ENCODE results near the gene IL17C. TPM values are rescaled to one million over a fixed set of nuclear protein-coding genes. Genes with fewer than 3 reads are reported as not detected.

The IL17C gene
- total and polyA plus RNA-seq, 2 donors (not counting 1 experiment from before 2014, with no cell fraction given): 1.3 to 1.5 TPM

DNA sequence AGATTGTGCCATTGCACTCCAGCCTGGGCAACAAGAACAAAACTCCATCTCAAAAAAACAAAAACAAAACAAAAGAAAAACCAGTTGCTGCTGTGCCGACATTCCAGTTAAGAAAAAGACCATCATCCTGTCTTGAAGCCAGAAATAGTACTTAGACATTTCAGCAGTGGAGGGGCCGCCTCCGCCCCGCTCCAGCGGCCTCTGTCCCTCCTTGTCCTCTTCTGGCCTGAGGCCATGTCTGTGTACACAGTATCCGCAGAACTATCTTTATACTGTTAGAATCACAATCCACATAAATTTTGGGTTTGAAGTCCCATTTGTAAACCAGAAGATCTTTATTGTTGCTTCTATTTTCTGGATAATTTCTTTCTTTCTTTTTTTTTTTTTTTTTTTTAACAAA is 43.3 kb upstream of the IL17C start:
- no peak for DNase-seq
- H3K4me1 ChIP-seq (ENCODE audit: control insufficient read depth in 2 of 2, insufficient read depth in 2 of 2, low read length in 2 of 2): peaks cover 2 to 9% of the 10 kb centered on the region in 2 donors
- no peaks in the 10 kb centered on the region for H3K27me3 Mint-ChIP-seq
- H2AFZ ChIP-seq (ENCODE audit: insufficient read depth, low read depth, low read length, poor library complexity, severe bottlenecking): no peak overlapping the region
- H3K9ac ChIP-seq (ENCODE audit: low read length): no peak overlapping the region
- H3K27me3 ChIP-seq (replicated peaks in 1 of 4; ENCODE audit: control extremely low read depth in 1 of 4, control insufficient read depth in 3 of 4, insufficient read depth in 4 of 4, low read length in 3 of 4): no peaks in the 10 kb centered on the region
- WGBS (ENCODE audit: insufficient coverage): 100% methylated on average over 2 of the region's 6 CpGs
- peaks cover 64% of the 10 kb centered on the region for H4K20me1 ChIP-seq (ENCODE audit: control insufficient read depth, insufficient read depth, low read length, poor library complexity, severe bottlenecking)
- H3K27ac ChIP-seq (ENCODE audit: low read length in 2 of 2): no peak overlapping the region
- no peak overlapping the region for H3K4me2 ChIP-seq (replicated peaks; ENCODE audit: low read depth, low read length, poor library complexity, severe bottlenecking)
- peaks cover 13% of the 10 kb centered on the region for H3K4me1 Mint-ChIP-seq
- H3K36me3 ChIP-seq (replicated peaks in 1 of 2; ENCODE audit: control extremely low read depth in 1 of 2, control insufficient read depth in 1 of 2, extremely low read depth in 1 of 2, insufficient read depth in 2 of 2, low read length in 1 of 2): peaks cover 4 to 37% of the 10 kb centered on the region in 2 experiments
- CTCF ChIA-PET: interaction anchor here (0.6 kb wide), 1 partner anchor 142 kb away, joined by 3 read pairs; no protein-coding TSS in a partner anchor
- H3K4me3 Mint-ChIP-seq: no peak overlapping the region
- H3K4me3 ChIP-seq (ENCODE audit: control extremely low read depth in 1 of 5, extremely low read depth in 1 of 5, insufficient read depth in 1 of 5, low read depth in 2 of 5, low read length in 4 of 5): no peak overlapping the region
- H3K79me2 ChIP-seq (ENCODE audit: control insufficient read depth, insufficient read depth, low read length): peaks cover 87% of the 10 kb centered on the region
- H3K9me3 Mint-ChIP-seq (ENCODE audit: insufficient read depth): no peaks in the 10 kb centered on the region
- POLR2A ChIA-PET: interaction anchor here (0.7 kb wide), 1 partner anchor 269 kb away, joined by 3 read pairs; no protein-coding TSS in a partner anchor
- no peak overlapping the region for H3K27ac Mint-ChIP-seq
- ATAC-seq (ENCODE audit: low read depth): no peak
- intact Hi-C loops (cut with micrococcal nuclease): no loop called here
- TF ChIP-seq, protein P1, sequence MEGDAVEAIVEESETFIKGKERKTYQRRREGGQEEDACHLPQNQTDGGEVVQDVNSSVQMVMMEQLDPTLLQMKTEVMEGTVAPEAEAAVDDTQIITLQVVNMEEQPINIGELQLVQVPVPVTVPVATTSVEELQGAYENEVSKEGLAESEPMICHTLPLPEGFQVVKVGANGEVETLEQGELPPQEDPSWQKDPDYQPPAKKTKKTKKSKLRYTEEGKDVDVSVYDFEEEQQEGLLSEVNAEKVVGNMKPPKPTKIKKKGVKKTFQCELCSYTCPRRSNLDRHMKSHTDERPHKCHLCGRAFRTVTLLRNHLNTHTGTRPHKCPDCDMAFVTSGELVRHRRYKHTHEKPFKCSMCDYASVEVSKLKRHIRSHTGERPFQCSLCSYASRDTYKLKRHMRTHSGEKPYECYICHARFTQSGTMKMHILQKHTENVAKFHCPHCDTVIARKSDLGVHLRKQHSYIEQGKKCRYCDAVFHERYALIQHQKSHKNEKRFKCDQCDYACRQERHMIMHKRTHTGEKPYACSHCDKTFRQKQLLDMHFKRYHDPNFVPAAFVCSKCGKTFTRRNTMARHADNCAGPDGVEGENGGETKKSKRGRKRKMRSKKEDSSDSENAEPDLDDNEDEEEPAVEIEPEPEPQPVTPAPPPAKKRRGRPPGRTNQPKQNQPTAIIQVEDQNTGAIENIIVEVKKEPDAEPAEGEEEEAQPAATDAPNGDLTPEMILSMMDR (IDR thresholded peaks at IDR 0.05): no peak
- no peak for TF ChIP-seq EZH2 (IDR thresholded peaks at IDR 0.05; ENCODE audit: borderline replicate concordance, insufficient read depth, low read depth, low read length, poor library complexity, severe bottlenecking)
- H3K9me3 ChIP-seq (ENCODE audit: control extremely low read depth in 1 of 3, control insufficient read depth in 2 of 3, insufficient read depth in 1 of 3, low read length in 2 of 3): no peaks in the 10 kb centered on the region

DNA sequence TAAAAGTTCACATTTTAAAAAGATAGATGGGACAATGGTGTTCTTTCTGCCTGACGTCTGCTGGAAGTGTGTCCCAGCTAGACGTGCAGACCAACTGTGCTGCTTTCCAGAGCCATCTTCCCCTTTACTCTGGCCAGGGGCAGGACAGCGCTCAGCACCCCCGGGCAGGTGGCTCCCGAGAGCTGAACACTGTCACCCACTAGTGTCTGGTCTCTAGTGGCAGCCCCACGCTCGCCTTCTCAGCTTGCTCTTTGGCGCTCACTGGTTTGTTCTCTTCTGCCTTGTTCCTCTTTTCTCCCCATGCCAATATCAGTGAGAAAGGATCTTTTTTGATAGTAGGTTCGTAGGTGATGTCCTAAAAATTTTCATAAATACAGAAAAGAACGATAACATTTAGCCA is 42.5 kb upstream of the IL17C start:
- H3K4me1 ChIP-seq (ENCODE audit: control insufficient read depth in 2 of 2, insufficient read depth in 2 of 2, low read length in 2 of 2): peaks cover 2 to 9% of the 10 kb centered on the region in 2 donors
- H3K4me3 ChIP-seq (ENCODE audit: control extremely low read depth in 1 of 5, extremely low read depth in 1 of 5, insufficient read depth in 1 of 5, low read depth in 2 of 5, low read length in 4 of 5): no peak overlapping the region
- no peak overlapping the region for H3K9ac ChIP-seq (ENCODE audit: low read length)
- Mint-ChIP-seq H3K27ac (no peak overlapping the region), H3K27me3 (no peaks in the 10 kb centered on the region), H3K9me3 (ENCODE audit: insufficient read depth) (no peaks in the 10 kb centered on the region), H3K4me3 (no peak overlapping the region), H3K4me1 (peaks cover 13% of the 10 kb centered on the region)
- no peak for TF ChIP-seq EZH2 (IDR thresholded peaks at IDR 0.05; ENCODE audit: borderline replicate concordance, insufficient read depth, low read depth, low read length, poor library complexity, severe bottlenecking)
- TF ChIP-seq, protein P1 (IDR thresholded peaks at IDR 0.05): no peak
- no peak overlapping the region for H2AFZ ChIP-seq (ENCODE audit: insufficient read depth, low read depth, low read length, poor library complexity, severe bottlenecking)
- CTCF ChIA-PET: no interaction called here
- DNase-seq: no peak
- no peak overlapping the region for H3K4me2 ChIP-seq (replicated peaks; ENCODE audit: low read depth, low read length, poor library complexity, severe bottlenecking)
- peaks cover 3 to 41% of the 10 kb centered on the region in 2 experiments for H3K36me3 ChIP-seq (replicated peaks in 1 of 2; ENCODE audit: control extremely low read depth in 1 of 2, control insufficient read depth in 1 of 2, extremely low read depth in 1 of 2, insufficient read depth in 2 of 2, low read length in 1 of 2)
- H3K79me2 ChIP-seq (ENCODE audit: control insufficient read depth, insufficient read depth, low read length): peaks cover 89% of the 10 kb centered on the region
- H4K20me1 ChIP-seq (ENCODE audit: control insufficient read depth, insufficient read depth, low read length, poor library complexity, severe bottlenecking): peaks cover 72% of the 10 kb centered on the region
- no peaks in the 10 kb centered on the region for H3K27me3 ChIP-seq (replicated peaks in 1 of 4; ENCODE audit: control extremely low read depth in 1 of 4, control insufficient read depth in 3 of 4, insufficient read depth in 4 of 4, low read length in 3 of 4)
- intact Hi-C loops (cut with micrococcal nuclease): no loop called here
- WGBS (ENCODE audit: insufficient coverage): 98% methylated on average over 5 of the region's 10 CpGs
- POLR2A ChIA-PET: no interaction called here
- no peak for ATAC-seq (ENCODE audit: low read depth)
- no peaks in the 10 kb centered on the region for H3K9me3 ChIP-seq (ENCODE audit: control extremely low read depth in 1 of 3, control insufficient read depth in 2 of 3, insufficient read depth in 1 of 3, low read length in 2 of 3)
- no peak overlapping the region for H3K27ac ChIP-seq (ENCODE audit: low read length in 2 of 2)

Data from B cell (primary cell).